Heart right ventricle (tissue), 16 donors: ENCODE results near the gene PSTPIP2. TPM values are rescaled to one million over a fixed set of nuclear protein-coding genes. Genes with fewer than 3 reads are reported as not detected.

Experiments
- ATAC-seq, 8 donors: fragments of 200-7000 bp; cut with Tn5 transposase; one replicate each; pipeline ENCODE4 v1.9.1; 2020; ENCODE audit warnings: mild to moderate bottlenecking in 8 of 8, moderate library complexity in 8 of 8, moderate number of reproducible peaks in 1 of 8
- DNase-seq, 2 donors: peaks; one replicate each; pipeline ENCODE4 v3.0.0-alpha.2; 2020
- H3K27ac ChIP-seq, 10 donors: fragments of 200-600 bp; sonication (generic) in 2 of 10; one replicate each; pipeline versions ENCODE4 v1.5.0 to v1.8.0; 2020 to 2022; ENCODE audit warnings: mild to moderate bottlenecking in 3 of 10
- H3K27me3 ChIP-seq, 7 donors: fragments of 200-600 bp; one replicate each; pipeline ENCODE4 v1.8.0; 2021 to 2022; ENCODE audit warnings: mild to moderate bottlenecking in 2 of 7
- H3K36me3 ChIP-seq, 9 donors: fragments of 200-600 bp; sonication (generic) in 1 of 9; one replicate each; pipeline versions ENCODE4 v1.5.0 to v1.8.0; 2020 to 2022; ENCODE audit warnings: mild to moderate bottlenecking in 2 of 9
- H3K4me1 ChIP-seq, 9 donors: fragments of 200-600 bp; sonication (generic) in 1 of 9; one replicate each; pipeline versions ENCODE4 v1.5.0 to v1.8.0; 2020 to 2022; ENCODE audit warnings: mild to moderate bottlenecking in 4 of 9
- H3K4me3 ChIP-seq, 10 donors: fragments of 200-600 bp; sonication (generic) in 2 of 10; one replicate each; pipeline versions ENCODE4 v1.5.0 to v1.8.0; 2020 to 2022; ENCODE audit warnings: mild to moderate bottlenecking in 7 of 10, moderate library complexity in 2 of 10
- H3K9me3 ChIP-seq, 11 donors: fragments of 200-600 bp in 10 of 11; sonication (generic) in 2 of 11; one replicate each; pipeline versions ENCODE4 v1.5.0 to v1.8.0; 2013 to 2022; ENCODE audit warnings: mild to moderate bottlenecking in 2 of 11, control low read depth in 1 of 11, moderate library complexity in 1 of 11
- CTCF ChIP-seq, 9 donors: fragments of 200-600 bp; sonication (generic) in 2 of 9; IDR thresholded peaks; one replicate each; pipeline versions ENCODE4 v1.5.0 to v1.8.0; 2021 to 2022; ENCODE audit warnings: antibody characterized with exemption in 9 of 9, mild to moderate bottlenecking in 5 of 9, moderate library complexity in 1 of 9
- WGBS, 2 donors: extraction: QIAGEN DNeasy Blood & Tissue Kit; methylation state at CpG; one replicate each; pipeline ENCODE4 v1.1.7; 2013; ENCODE audit warnings: inconsistent platforms in 1 of 2; 5-methylcytosine and 5-hydroxymethylcytosine counted together
- intact Hi-C, 10 donors: fragments of 100-400 bp; cut with DNase I; formaldehyde crosslinking; loops; one replicate each; pipeline versions ENCODE4 v1.11.1 to v1.14.2; 2022
- polyA plus RNA-seq, 2 donors: library from polyadenylated mRNA; stranded (reverse); fragments of 200-250 nt; gene quantifications; one replicate each; pipeline ENCODE4 v1.2.3, GENCODE V29; 2013
- total RNA-seq, 10 donors: library from RNA; stranded (reverse); fragmentation: NEBNext Ultra II Directional in 3 of 10; extraction: Animal tissue kit (Norgen Biotek cat#: 25700) in 3 of 10; gene quantifications; one replicate each; pipeline versions ENCODE4 v1.2.1 to v1.2.4, GENCODE V29; 2021 to 2023
- donor health status: Arrhythmogenic right ventricular cardiomyopathy.
- donor health status: ischemic (EF 13 %, LVEDD 7.1; RV severe dilation, severe dysfunction).
- donor health status: healthy with polysubstance abuse.
- donor health status: DM: no; HTN: yes; CAD: no.
- donor health status: DM: no; HTN: no; CAD: no.
- donor health status: ischemic (EF 25% LVEDD 6.9; RV normal size, moderate dysfunction).
- donor health status: ischemic (EF 25% LVEDD 5.7; RV mildly dilated, moderate dysfunction).
- donor health status: healthy.
- donor health status: DM: yes; HTN: yes; CAD: no.
- donor health status: Ischemic cardiomyopathy.
- donor health status: ischemic (EF 35%, LVEDD 5.7; RV mildly dilated, moderate dysfunction).
- donor health status: nonischemic (EF 11% LVEDD 7.7; RV severe dilation, severe dysfunction).
- donor health status: DM: yes; HTN: yes; CAD: no.
- donor health status: PGD.
- donor health status: ischemic (EF 29% LVEDD 5.4; RV normal size, mild dysfunction).
- donor health status: nonischemic (EF 23%, LVEDD 6.1; RV moderate dilation, normal function).

The PSTPIP2 gene
- total and polyA plus RNA-seq, 12 donors: 0.49 to 6.7 (median 2.2) TPM

- DNase-seq (no peak), ATAC-seq (no peak)
- H3K9me3 ChIP-seq: peaks cover 0 to 3% (median 0%) of the 10 kb centered on the region in 11 donors
- H3K27ac ChIP-seq: no peak overlapping the region
- peaks cover 0 to 17% (median 0%) of the 10 kb centered on the region in 9 donors for H3K4me1 ChIP-seq
- H3K36me3 ChIP-seq: no peaks in the 10 kb centered on the region
- H3K4me3 ChIP-seq: no peak overlapping the region
- H3K27me3 ChIP-seq: no peaks in the 10 kb centered on the region
- no peak for TF ChIP-seq CTCF (IDR thresholded peaks at IDR 0.05)
- WGBS, 2 donors: 98 to 99% methylated on average over 2 of the region's 2 CpGs
- intact Hi-C loops: loop anchor here in 1 of 10 donors (10.0 kb wide), 1 partner anchor 62 kb away; no protein-coding TSS in a partner anchor
These were observed 25.4 kb downstream of the PSTPIP2 start for GRCh38 chr18:46046688-46047087.

- peaks cover 0 to 3% (median 0%) of the 10 kb centered on the region in 11 donors for H3K9me3 ChIP-seq
- no peaks in the 10 kb centered on the region for H3K27me3 ChIP-seq
- peaks cover 0 to 18% (median 0%) of the 10 kb centered on the region in 9 donors for H3K4me1 ChIP-seq
- H3K4me3 ChIP-seq: no peak overlapping the region
- intact Hi-C loops: loop anchor here in 1 of 10 donors (10.0 kb wide), 1 partner anchor 61 kb away; no protein-coding TSS in a partner anchor
- DNase-seq (no peak), ATAC-seq (no peak)
- H3K27ac ChIP-seq: no peak overlapping the region
- no peaks in the 10 kb centered on the region for H3K36me3 ChIP-seq
- no peak for TF ChIP-seq CTCF (IDR thresholded peaks at IDR 0.05)
- WGBS, 2 donors: 96 to 98% methylated on average over 6 of the region's 6 CpGs
These were observed 25.9 kb downstream of the PSTPIP2 start for GRCh38 chr18:46046126-46046525.

GRCh38 chr18:46042571-46043123, 29.4 kb downstream of the PSTPIP2 start:
- ATAC-seq: peak in 3 of 8 donors; percentile 10 to 33 (median 26)
- WGBS, 2 donors: 46 to 55% methylated on average over 3 of the region's 3 CpGs
- peaks cover 0 to 27% (median 0%) of the 10 kb centered on the region in 9 donors for H3K4me1 ChIP-seq

GRCh38 chr18:46040747-46041104, 31.3 kb downstream of the PSTPIP2 start:
- no peak for DNase-seq
- Histone ChIP-seq H3K27ac (no peak overlapping the region), H3K4me3 (no peak overlapping the region), H3K27me3 (no peaks in the 10 kb centered on the region), H3K4me1 (peaks cover 0 to 27% (median 0%) of the 10 kb centered on the region in 9 donors), H3K9me3 (peaks cover 0 to 3% (median 0%) of the 10 kb centered on the region in 11 donors), H3K36me3 (peaks cover 0 to 14% (median 0%) of the 10 kb centered on the region in 9 donors)
- intact Hi-C loops: loop anchor here in 1 of 10 donors (10.0 kb wide), 1 partner anchor 56 kb away; no protein-coding TSS in a partner anchor
- ATAC-seq: no peak
- no peak for TF ChIP-seq CTCF (IDR thresholded peaks at IDR 0.05)
- 80 to 84% methylated on average over 5 of the region's 5 CpGs for WGBS, 2 donors

More at GRCh38 chr18:46042571-46043123, 29.4 kb downstream of the PSTPIP2 start:
- DNase-seq: no peak
- Histone ChIP-seq H3K36me3 (peaks cover 0 to 11% (median 0%) of the 10 kb centered on the region in 9 donors), H3K27me3 (no peaks in the 10 kb centered on the region), H3K4me3 (no peak overlapping the region), H3K9me3 (peaks cover 0 to 3% (median 0%) of the 10 kb centered on the region in 11 donors), H3K27ac (no peak overlapping the region)
- intact Hi-C loops: loop anchor here in 1 of 10 donors (10.0 kb wide), 1 partner anchor 58 kb away; no protein-coding TSS in a partner anchor
- TF ChIP-seq CTCF (IDR thresholded peaks at IDR 0.05): no peak
